H9 (cell line): ENCODE data around the gene SPAG7. TPM values are rescaled to one million over a fixed set of nuclear protein-coding genes. Genes with fewer than 3 reads are reported as not detected.

Experiments
- DNase-seq: peaks from one replicate; pipeline ENCODE4 v3.0.0-alpha.2; 2017
- H2AFZ ChIP-seq: one replicate; pipeline ENCODE4 v1.6.1; 2013; ENCODE audit warnings: mild to moderate bottlenecking, low read length, control low read depth, moderate library complexity
- H2AK5ac ChIP-seq: 2 replicates; pipeline ENCODE4 v1.6.1; 2013; ENCODE audit warnings: low read length, control low read depth, mixed read lengths; ENCODE audit not compliant: insufficient read length
- H2BK120ac ChIP-seq: one replicate; pipeline ENCODE4 v1.6.1; 2013; ENCODE audit warnings: low read depth, mild to moderate bottlenecking, low read length, control low read depth, inconsistent platforms; ENCODE audit not compliant: poor library complexity, severe bottlenecking
- H2BK12ac ChIP-seq: 2 replicates; pipeline ENCODE4 v1.6.1; 2013; ENCODE audit warnings: low read length, control low read depth, mixed read lengths, low read depth; ENCODE audit not compliant: insufficient read length
- H2BK15ac ChIP-seq: 2 replicates; pipeline ENCODE4 v1.6.1; 2013; ENCODE audit warnings: low read depth, low read length, control low read depth
- H2BK20ac ChIP-seq: one replicate; pipeline ENCODE4 v1.6.1; 2013; ENCODE audit warnings: low read depth, mild to moderate bottlenecking, low read length, control low read depth, inconsistent platforms; ENCODE audit not compliant: poor library complexity, severe bottlenecking
- H2BK5ac ChIP-seq: 2 replicates; pipeline ENCODE4 v1.6.1; 2013; ENCODE audit warnings: low read length, control low read depth, mixed read lengths; ENCODE audit not compliant: insufficient read length
- H3K14ac ChIP-seq: 2 replicates; pipeline ENCODE4 v1.6.1; 2013; ENCODE audit warnings: low read length, control low read depth; ENCODE audit not compliant: insufficient read depth
- H3K18ac ChIP-seq: 2 replicates; pipeline ENCODE4 v1.6.1; 2013; ENCODE audit warnings: low read depth, mild to moderate bottlenecking, mixed read lengths, low read length, control low read depth; ENCODE audit not compliant: insufficient read length
- H3K23ac ChIP-seq: 2 replicates; pipeline ENCODE4 v1.6.1; 2013; ENCODE audit warnings: low read length, control low read depth, mixed read lengths, low read depth; ENCODE audit not compliant: insufficient read length
- H3K23me2 ChIP-seq: 2 replicates; pipeline ENCODE4 v1.6.1; 2013; ENCODE audit warnings: low read depth, mild to moderate bottlenecking, mixed read lengths, low read length, control low read depth; ENCODE audit not compliant: insufficient read length, poor library complexity, severe bottlenecking
- H3K27ac ChIP-seq: 2 replicates; pipeline ENCODE4 v1.5.1; 2013; ENCODE audit warnings: low read length, control low read depth, mixed read lengths, low read depth; ENCODE audit not compliant: insufficient read length
- H3K27me3 ChIP-seq: 2 replicates; pipeline ENCODE4 v1.6.1; 2013; ENCODE audit warnings: low read length, control low read depth, inconsistent platforms; ENCODE audit not compliant: insufficient read depth
- H3K4ac ChIP-seq: 2 replicates; pipeline ENCODE4 v1.6.1; 2013; ENCODE audit warnings: low read depth, mild to moderate bottlenecking, control low read depth, inconsistent platforms, low read length, moderate library complexity
- H3K4me1 ChIP-seq: 2 replicates; pipeline ENCODE4 v1.6.1; 2013; ENCODE audit warnings: low read length, control low read depth, inconsistent platforms; ENCODE audit not compliant: insufficient read depth
- H3K4me2 ChIP-seq: 2 replicates; pipeline ENCODE4 v1.6.1; 2013; ENCODE audit warnings: low read length, control low read depth, mixed read lengths; ENCODE audit not compliant: insufficient read length, insufficient read depth
- H3K56ac ChIP-seq: 2 replicates; pipeline ENCODE4 v1.6.1; 2013; ENCODE audit warnings: low read depth, mild to moderate bottlenecking, mixed read lengths, low read length, control low read depth; ENCODE audit not compliant: insufficient read length
- H3K79me1 ChIP-seq: 2 replicates; pipeline ENCODE4 v1.6.1; 2013; ENCODE audit warnings: low read depth, mild to moderate bottlenecking, moderate library complexity, low read length, control low read depth, inconsistent platforms; ENCODE audit not compliant: insufficient read depth, poor library complexity, severe bottlenecking
- H3K79me2 ChIP-seq: 2 replicates; pipeline ENCODE4 v1.6.1; 2013; ENCODE audit warnings: low read length, control low read depth, inconsistent platforms; ENCODE audit not compliant: insufficient read depth
- H3K9ac ChIP-seq: 2 replicates; pipeline ENCODE4 v1.6.1; 2013; ENCODE audit warnings: low read length, control low read depth, mixed read lengths; ENCODE audit not compliant: insufficient read length; ENCODE audit errors: extremely low read depth
- H3K9me3 ChIP-seq: one replicate; pipeline ENCODE4 v1.6.1; 2013; ENCODE audit warnings: low read depth, low read length, inconsistent platforms; ENCODE audit not compliant: control insufficient read depth
- H3T11ph ChIP-seq: one replicate; pipeline ENCODE4 v1.6.1; 2013; ENCODE audit warnings: mild to moderate bottlenecking, low read length, control low read depth, inconsistent platforms
- H4K20me1 ChIP-seq: one replicate; pipeline ENCODE4 v1.6.1; 2013; ENCODE audit not compliant: control insufficient read depth, insufficient read length, insufficient read depth
- H4K5ac ChIP-seq: 2 replicates; pipeline ENCODE4 v1.6.1; 2013; ENCODE audit warnings: low read depth, mild to moderate bottlenecking, mixed read lengths, low read length, control low read depth; ENCODE audit not compliant: insufficient read length
- H4K8ac ChIP-seq: replicated peaks from 2 replicates; pipeline ENCODE4 v1.6.1; 2013; ENCODE audit warnings: low read length, control low read depth, mixed read lengths, low read depth; ENCODE audit not compliant: insufficient read length
- H4K91ac ChIP-seq: 2 replicates; pipeline ENCODE4 v1.6.1; 2013; ENCODE audit warnings: low read depth, mild to moderate bottlenecking, moderate library complexity, mixed read lengths, low read length, control low read depth; ENCODE audit not compliant: insufficient read length
- H3K27ac Mint-ChIP-seq, 3 experiments: 2 replicates in 2 of 3; 3 replicates in 1 of 3; pipeline ENCODE4 v1.8.0; 2020 to 2021; ENCODE audit warnings: mixed read lengths in 3 of 3, mild to moderate bottlenecking in 1 of 3, moderate library complexity in 1 of 3
- H3K27me3 Mint-ChIP-seq: 2 replicates; pipeline ENCODE4 v1.8.0; 2021; ENCODE audit warnings: low read depth, mild to moderate bottlenecking, moderate library complexity, mixed read lengths
- H3K36me3 Mint-ChIP-seq, 3 experiments: 2 replicates in 2 of 3; 3 replicates in 1 of 3; pipeline ENCODE4 v1.8.0; 2020 to 2021; ENCODE audit warnings: low read depth in 3 of 3, mixed read lengths in 3 of 3; ENCODE audit not compliant: insufficient read depth in 1 of 3
- H3K4me1 Mint-ChIP-seq, 2 experiments: 2 replicates each; pipeline ENCODE4 v1.8.0; 2020; ENCODE audit warnings: mixed read lengths in 2 of 2
- H3K4me3 Mint-ChIP-seq, 2 experiments: 2 replicates in 1 of 2; 3 replicates in 1 of 2; pipeline ENCODE4 v1.8.0; 2020 to 2021; ENCODE audit warnings: mild to moderate bottlenecking in 2 of 2, mixed read lengths in 2 of 2, moderate library complexity in 1 of 2
- H3K9me3 Mint-ChIP-seq, 2 experiments: 2 replicates in 1 of 2; 3 replicates in 1 of 2; pipeline ENCODE4 v1.8.0; 2020; ENCODE audit warnings: mild to moderate bottlenecking in 2 of 2, mixed read lengths in 2 of 2, moderate library complexity in 1 of 2
- WGBS: extraction: QIAGEN DNeasy Blood & Tissue Kit; methylation state at CpG from one replicate; pipeline ENCODE4 v1.1.7; 2013; ENCODE audit warnings: missing lambda C conversion rate, low lambda C conversion rate, mixed read lengths; ENCODE audit not compliant: insufficient read length; ENCODE audit errors: extremely low coverage; 5-methylcytosine and 5-hydroxymethylcytosine counted together
- total RNA-seq: library from RNA; stranded (reverse); gene quantifications from 2 replicates; pipeline ENCODE4 v1.2.1, GENCODE V29; 2021
- TF ChIP-seq, protein P1 (sequence below): fragments of 200-600 bp; sonication (generic); conservative IDR thresholded peaks from 3 replicates; pipeline ENCODE4 v1.8.0; 2021; ENCODE audit warnings: antibody characterized with exemption, mild to moderate bottlenecking

The SPAG7 gene
- total RNA-seq, 1 experiment from 2014 or later = 102 TPM

DNA sequence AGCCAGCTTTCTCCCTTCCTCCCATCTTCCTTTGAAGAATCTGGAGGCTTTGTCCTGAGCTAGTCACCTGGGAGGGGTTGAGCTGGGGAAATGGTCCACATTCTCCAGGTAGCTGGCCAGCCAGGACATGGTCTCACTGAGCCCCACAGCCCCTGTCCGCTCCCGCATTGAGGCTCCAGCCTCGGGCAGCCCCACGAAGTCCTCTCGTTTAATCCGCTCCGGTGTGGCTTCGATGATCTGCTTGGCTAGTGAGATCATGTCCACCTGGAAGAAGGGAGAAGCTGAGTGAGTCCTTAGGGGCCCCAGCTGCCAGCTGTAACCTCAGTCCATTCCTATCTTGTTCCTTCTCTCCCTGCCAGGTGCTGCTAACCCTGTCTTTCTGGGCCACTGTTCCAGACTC is 2.7 kb upstream of the SPAG7 start:
- no peak overlapping the region for H3K14ac ChIP-seq
- H3K4me1 Mint-ChIP-seq = peaks cover 36 to 38% of the 10 kb centered on the region in 2 experiments
- H2BK20ac ChIP-seq = no peak overlapping the region
- whole genome bisulfite sequencing = no CpG with 5 or more reads among the region's 8 CpGs
- peaks cover 2% of the 10 kb centered on the region; the same call in 1 of the 2 replicates for H3K79me2 ChIP-seq
- no peak overlapping the region for H3K18ac ChIP-seq
- peaks cover 2 to 12% of the 10 kb centered on the region in 2 experiments; a peak in 4 of 5 replicates for H3K9me3 Mint-ChIP-seq
- H3K9me3 ChIP-seq = no peaks in the 10 kb centered on the region
- peaks cover 26% of the 10 kb centered on the region for H3K27me3 Mint-ChIP-seq
- H4K5ac ChIP-seq = no peak overlapping the region
- H3K27ac Mint-ChIP-seq = no peak overlapping the region
- peaks cover 23% of the 10 kb centered on the region for H3K23me2 ChIP-seq
- peaks cover 11% of the 10 kb centered on the region; the same call in 1 of the 2 replicates for H3K27me3 ChIP-seq
- no peak overlapping the region for H2AK5ac ChIP-seq
- H4K8ac ChIP-seq = no peak overlapping the region
- no peak overlapping the region for H3K4me2 ChIP-seq
- no peak overlapping the region for H2BK120ac ChIP-seq
- no peak overlapping the region for H2BK5ac ChIP-seq
- no peak overlapping the region for H2AFZ ChIP-seq
- no peak for DNase-seq
- no peak overlapping the region for H3T11ph ChIP-seq
- H3K23ac ChIP-seq = no peak overlapping the region
- H2BK12ac ChIP-seq = no peak overlapping the region
- no peak overlapping the region for H3K27ac ChIP-seq
- H3K36me3 Mint-ChIP-seq = peaks cover 29 to 44% (median 38%) of the 10 kb centered on the region in 3 experiments
- H3K79me1 ChIP-seq = peaks cover under 1% of the 10 kb centered on the region
- no peak overlapping the region for H2BK15ac ChIP-seq
- no peaks in the 10 kb centered on the region for H4K20me1 ChIP-seq
- H3K4ac ChIP-seq = no peak overlapping the region
- H3K9ac ChIP-seq = no peak overlapping the region
- no peak overlapping the region for H3K56ac ChIP-seq
- no peak overlapping the region for H4K91ac ChIP-seq
- H3K4me1 ChIP-seq = peaks cover 10% of the 10 kb centered on the region; the same call in 1 of the 2 replicates
- TF ChIP-seq, protein P1, sequence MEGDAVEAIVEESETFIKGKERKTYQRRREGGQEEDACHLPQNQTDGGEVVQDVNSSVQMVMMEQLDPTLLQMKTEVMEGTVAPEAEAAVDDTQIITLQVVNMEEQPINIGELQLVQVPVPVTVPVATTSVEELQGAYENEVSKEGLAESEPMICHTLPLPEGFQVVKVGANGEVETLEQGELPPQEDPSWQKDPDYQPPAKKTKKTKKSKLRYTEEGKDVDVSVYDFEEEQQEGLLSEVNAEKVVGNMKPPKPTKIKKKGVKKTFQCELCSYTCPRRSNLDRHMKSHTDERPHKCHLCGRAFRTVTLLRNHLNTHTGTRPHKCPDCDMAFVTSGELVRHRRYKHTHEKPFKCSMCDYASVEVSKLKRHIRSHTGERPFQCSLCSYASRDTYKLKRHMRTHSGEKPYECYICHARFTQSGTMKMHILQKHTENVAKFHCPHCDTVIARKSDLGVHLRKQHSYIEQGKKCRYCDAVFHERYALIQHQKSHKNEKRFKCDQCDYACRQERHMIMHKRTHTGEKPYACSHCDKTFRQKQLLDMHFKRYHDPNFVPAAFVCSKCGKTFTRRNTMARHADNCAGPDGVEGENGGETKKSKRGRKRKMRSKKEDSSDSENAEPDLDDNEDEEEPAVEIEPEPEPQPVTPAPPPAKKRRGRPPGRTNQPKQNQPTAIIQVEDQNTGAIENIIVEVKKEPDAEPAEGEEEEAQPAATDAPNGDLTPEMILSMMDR = no peak
- 0 out of 5 replicates have a peak overlapping the region, but pooled peaks of 1 of the 2 experiments have one; percentile 31 for H3K4me3 Mint-ChIP-seq
